ENCODE measurements around the gene DSCAML1.

Gene DSCAML1

DNA sequence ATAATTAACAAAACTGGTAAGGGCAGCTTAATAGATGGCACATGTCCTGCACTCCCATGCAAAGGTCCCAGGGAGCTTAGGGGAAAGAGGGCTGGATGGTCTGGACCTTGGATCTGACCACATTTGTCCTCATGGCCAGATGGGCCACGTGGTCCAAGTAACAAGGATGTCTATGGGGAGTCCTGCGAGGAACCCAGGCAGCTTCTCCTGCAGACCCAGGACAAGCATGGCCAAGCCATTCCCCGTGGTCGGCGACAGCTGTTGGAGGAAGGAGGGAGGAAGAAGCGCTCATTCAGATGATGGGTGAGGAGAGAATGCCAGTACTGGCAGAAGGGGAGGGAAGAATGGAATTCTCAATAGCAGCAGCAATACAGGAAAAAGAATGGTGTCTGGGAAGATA, 109.2 kb downstream of the DSCAML1 start:
- DNase-seq = no peak

DNA sequence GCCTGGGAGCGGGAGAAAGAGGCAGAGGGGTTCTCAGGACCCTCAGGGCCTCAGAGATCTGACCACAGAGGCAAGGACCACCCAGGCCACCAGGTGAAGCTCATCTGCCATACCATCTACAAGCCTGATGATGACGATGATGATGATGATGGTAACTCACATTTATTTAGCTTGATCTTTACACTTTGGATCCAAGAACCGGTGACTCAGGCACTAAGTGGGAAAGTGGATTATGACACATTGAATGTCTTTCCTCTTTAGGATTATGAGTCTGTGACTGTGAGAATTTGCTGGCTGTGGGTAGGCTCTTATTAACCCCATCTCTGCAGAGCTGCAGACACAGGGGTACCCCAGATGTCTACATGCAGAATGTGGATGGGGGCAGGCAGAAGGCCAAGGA, 110.3 kb downstream of the DSCAML1 start:
- no peak for DNase-seq

DNA sequence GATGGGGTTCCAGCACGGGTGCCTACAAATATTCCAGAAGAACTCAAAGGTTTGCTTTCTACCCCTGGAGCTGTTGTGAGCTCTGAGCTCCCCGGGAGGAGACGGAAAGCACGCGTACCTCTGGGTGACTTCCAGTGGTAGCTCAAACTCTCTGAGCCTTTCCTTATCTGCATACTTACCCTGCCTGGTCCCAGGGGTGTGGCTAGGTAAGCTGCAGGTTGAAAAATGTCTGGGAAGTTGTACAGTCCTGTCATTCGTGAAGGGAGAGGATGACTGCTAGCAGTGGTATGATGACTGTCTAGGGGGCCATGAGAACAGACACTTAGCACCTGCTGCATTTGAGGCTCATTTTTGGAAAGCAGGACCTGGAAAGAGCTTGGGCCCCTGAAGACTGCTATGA, 111.5 kb downstream of the DSCAML1 start:
- DNase-seq = no peak

DNA sequence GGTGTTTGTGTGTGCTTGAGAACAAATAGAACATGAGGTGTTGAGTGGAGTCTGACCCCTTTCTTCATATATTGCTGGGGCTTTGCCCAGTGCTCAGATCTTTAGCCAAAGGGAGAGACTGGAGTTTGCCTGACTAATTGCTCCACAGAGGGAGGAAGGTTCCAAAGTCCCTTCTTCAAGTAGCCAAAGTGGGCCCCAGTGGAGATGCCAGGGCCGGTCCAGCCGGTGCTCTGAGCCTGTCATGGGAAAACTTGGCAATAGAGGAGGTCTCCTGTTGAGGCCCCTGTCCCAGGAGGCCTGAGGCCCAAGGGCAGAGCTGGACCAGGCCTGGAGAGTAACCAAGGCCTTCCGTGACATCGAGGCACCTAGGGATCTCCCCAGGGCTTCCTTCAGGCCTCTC, 112.3 kb downstream of the DSCAML1 start:
- DNase-seq = no peak

DNA sequence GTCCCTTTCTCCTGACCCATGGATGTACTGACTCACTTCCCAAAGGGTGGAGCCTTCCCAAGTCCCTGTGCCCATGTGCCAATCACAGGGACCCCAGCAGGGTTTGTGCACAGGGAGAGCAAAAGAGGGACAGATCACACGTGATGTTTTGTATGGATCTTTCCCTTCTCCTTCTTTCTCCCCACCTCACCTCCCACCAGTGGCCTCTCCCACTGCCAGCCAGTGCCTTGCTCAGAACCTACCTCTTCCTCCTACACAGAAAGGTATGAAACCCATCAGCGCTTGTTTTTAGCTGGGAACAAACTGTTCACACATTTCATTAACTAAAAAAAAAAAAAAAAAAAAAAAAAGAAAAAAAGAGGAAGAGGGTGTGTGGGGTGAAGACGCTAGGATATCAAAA, 112.9 kb downstream of the DSCAML1 start:
- DNase-seq = peak; percentile 22

DNA sequence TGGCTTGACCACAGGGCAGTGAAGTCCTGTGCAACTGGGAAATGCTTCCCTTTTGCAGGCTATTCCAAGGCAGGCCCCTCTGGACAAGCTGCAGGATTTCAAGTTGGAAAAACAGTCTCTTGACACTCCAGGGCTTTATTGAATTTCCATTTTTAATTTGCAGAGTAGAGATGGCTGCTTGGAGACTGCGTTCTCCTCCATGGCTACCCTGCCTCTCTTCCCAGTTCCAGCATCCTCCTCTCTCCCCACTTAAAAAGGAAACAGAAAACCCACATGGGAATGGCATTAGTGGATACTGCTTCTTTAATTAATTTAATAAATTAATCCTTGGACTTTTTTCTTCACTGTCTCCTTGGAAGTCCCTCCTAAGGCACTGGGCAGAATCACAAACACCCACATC, 115.6 kb downstream of the DSCAML1 start:
- no peak for DNase-seq

DNA sequence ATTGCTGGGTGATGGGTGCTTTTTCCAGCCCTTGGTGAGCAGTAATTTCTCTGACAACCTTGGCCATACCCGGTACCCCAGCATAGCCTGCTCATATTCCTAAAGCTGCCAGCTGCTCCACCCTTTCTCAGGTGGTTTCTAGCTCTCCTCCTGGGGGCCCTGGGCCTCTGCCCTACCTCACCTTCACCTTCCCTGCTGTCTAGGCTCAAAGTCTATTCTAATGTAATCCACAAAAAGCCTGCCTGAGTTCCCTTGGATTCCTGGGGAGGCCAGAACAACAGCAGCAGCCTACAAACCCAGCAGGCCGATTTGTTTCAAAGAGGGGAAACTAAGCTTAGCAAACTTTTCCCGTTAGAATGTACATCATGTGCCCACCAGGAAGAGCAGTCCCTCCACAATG, 117.6 kb downstream of the DSCAML1 start:
- no peak for DNase-seq

DNA sequence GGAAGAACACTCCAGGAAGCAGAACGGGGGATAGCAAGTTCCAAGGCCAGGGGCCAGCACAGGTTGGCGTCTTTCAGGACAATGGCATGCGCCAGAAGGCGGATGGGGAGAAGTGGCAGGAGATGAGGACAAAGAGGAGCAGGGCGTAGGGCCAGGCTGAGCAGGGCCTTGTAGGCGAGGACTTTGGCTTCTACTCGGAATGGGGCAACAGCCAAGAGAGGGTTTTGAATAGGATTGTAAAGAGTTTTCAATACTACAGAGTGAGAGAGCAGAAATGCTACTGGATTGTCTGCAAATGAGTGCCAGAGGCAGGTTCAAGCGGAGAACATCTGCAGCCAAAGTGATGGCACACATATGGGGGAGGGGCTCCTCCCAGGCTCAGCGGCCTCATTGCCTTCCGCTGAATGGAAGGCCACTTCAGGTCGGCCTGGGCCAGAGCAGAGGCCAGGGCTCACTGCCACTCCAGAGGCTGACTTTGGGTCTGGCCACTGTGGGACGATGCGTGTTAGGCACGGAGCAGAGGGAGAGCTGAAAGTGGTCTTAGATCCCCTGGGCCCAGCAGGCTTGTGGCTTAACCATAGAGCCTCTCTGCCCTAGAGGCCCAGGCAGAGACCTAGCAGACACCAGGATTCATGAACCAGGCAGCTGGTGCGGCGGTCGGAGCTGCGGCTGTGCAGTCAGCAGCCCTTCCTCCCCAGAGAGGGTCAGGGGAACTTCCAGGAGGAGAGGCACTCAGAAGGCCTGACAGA, 118.2 kb downstream of the DSCAML1 start:
- DNase-seq = no peak

DNA sequence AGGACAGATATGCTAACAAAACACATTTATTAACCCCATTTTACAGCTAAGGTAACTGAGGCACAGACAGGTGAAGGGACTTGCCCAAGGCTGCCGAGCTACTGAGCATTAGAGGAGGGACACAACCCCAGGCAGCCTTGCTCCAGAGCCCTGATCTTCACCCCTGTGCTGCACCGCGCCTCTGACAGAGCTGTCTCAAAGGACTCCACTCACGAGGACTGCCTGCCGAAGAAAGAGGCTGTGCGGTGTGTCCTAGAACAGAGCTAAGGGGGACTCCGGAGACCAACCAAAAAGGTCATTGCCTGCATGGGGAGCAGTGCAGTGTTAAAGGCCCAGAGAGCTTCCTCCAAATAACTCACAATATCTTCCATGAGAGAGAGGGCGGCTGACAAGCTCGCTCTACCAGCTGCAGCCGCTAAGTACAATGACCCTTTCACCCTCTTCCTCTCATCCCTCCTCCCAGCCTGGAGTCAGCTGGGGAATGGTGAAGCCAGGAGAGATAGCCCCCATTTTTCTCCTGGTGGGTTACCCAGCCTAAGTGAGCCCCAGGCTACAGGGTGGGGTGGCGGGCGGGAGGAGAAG, 119.2 kb downstream of the DSCAML1 start:
- DNase-seq = no peak

DNA sequence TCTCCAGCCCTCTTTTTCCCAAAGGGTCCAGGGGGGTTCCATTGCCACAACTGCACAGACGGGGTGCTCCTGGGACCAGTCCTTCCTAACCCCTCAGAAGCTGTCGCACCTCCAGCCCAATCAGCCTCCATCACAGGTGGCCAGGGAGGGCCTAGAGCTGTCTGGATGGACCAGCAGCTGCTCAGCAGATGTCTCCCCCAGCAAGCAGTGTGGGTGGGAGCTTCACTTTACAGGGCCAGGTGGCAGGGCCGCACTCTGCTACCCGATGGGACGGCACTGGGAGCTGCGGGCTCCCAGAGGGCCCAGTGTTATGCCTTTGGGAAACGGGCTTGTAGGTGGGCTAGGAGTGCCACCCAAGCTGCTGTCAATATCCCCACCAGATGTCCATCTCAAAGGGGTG, 120.5 kb downstream of the DSCAML1 start:
- DNase-seq = no peak

DNA sequence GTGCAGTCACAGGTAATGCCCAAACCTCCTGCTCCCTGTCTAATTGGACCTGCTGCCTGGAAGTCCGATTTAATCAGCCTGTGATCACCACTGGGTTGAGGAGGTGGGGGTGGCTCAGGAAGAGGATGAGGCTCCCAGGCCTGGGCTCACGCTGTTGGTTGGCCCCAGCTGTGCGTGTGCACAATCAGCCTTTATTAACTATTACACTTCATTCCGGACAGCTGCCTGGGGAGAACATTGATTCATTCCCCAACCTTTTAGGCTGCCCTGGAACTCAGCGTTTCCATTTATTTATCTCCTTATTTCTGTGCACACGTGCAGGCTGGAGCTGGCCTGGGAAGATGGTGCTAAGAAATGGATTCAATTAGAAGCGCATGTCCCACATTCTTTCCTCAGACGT, 123.4 kb downstream of the DSCAML1 start:
- DNase-seq = no peak

DNA sequence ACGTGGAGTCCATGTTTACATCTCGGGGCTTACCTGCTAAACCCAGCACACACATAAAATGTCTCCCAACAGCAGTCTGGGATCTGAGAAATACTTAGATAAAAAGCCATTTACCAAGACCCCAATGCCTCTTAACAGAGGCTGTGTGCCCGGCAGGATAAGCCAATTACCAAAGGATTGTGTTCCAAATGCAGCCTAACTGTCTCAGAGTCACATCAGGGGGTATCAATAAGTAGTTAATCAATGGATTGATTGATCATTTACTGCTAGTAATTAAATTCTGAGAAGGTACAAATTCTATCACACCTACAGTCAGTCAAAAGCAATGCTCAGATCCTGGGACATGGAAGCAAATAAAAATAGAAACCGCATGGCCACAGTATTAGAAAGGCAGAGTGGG, 125.6 kb downstream of the DSCAML1 start:
- no peak for DNase-seq

DNA sequence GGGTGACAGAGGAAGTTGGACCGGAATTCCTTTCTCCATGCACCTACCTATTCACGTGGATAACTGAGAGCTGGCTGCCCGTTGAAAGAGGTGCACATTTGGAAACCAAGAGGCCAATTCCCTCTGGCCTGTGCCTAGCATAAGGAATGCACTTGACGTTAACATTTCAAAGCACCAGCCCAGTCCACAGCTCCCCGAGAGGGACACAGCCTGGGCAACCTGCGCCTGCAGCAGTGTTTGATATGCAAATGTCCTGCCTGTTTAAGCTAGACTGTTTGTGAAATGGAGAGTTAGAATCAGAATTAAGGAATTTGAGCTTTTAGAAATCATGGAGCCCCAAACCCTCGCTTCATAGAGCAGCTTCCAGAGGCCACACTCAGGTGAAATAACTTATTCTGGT, 126.1 kb downstream of the DSCAML1 start:
- DNase-seq = no peak

DNA sequence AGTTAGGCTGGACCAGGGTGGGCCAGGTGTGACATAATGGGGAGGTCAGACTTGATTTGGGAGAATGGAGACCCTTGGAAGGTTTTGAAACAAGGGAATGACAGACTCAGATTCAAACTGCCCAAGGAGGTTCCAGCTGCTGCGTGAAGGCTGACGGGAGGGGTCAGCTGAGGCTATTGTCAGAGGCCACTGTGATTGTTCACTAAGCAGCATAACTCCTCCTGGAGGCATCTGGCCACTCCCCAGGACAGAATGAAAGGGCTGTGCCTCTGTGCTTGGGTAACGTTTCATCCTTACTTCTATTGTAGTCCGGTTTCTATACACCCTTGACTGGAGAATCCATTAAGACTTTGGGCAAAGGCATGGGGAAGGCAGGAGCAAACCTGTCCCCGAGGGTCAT, 126.6 kb downstream of the DSCAML1 start:
- DNase-seq = no peak

DNA sequence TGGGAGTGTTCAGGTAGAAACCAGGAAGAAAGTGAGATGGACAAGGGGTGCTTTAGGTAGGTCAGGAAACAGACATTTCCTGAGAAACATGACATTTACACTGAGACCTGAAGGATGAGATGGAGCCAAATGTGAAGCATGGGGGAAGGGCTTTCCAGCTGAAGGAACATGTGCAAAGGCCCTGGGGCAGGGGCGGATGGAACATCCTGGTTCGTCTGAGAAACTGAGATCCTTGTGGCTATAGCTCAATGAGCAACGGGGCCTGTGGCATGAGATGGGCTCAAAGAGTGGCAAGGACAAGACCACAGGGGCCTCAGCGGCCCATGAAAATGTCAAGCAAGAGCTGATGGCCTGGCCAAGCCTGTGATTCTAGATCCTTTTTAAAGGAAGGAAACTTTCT, 127.4 kb downstream of the DSCAML1 start:
- no peak for DNase-seq

DNA sequence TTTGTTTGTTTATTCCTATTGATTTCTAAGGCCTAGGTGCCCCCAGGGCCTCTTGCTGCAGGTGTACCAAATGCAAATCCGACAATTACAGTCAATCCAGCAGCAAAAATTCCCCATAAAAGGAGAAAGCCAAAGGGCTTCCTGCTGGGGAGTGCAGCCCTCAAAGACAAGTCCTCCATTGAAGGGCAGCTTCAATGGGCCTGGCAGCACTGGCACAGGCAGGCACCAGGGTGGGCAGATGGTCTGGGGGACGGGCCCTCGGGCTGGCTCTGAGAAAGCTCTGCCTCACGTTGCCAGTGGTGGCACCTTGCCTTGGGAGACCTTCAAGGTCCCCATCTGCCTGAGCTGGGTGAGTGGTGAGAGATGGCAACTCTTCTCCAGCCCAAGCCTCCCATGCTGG, 128.0 kb downstream of the DSCAML1 start:
- DNase-seq = no peak

DNA sequence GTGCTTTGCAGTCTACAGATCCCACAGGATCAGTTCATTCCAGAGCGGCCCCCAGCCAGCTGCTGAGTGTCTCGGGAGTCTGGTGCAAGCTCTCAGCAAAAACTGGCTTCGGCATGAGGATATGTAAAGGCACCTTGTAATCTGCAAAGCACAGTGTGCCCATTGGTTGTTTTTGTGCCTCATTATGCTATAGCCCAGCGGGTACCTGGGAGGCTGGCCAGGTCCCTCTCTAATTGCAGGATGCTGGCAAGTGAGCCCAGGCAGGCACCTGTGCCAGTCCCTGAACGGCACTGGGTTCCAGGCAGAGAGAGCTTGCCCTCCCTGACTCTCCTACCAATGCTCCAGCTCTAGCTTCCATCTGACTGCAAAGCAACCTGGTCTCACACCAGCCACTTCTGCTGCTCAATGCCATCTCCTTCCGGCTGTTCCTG, 128.7 kb downstream of the DSCAML1 start:
- DNase-seq = no peak

DNA sequence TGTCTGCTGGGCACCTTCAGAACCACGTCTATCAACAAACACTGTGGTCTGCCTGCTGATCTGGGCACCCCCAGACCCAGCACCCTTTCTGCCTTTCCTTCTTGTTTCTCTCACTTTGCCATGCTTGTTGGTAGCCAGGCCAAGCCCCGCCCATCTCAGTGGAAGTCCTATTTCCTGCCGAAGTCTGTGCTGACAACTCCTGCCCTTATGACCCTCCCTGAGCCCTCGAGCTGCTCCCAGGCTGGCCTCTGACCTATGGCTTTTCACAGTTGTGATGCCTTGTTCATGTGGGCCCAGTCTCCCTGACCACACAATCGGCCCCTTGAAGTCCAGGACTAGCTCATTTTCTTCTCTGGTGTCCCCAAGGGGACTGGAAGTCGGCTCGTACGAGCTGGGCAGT, 132.1 kb downstream of the DSCAML1 start:
- no peak for DNase-seq

DNA sequence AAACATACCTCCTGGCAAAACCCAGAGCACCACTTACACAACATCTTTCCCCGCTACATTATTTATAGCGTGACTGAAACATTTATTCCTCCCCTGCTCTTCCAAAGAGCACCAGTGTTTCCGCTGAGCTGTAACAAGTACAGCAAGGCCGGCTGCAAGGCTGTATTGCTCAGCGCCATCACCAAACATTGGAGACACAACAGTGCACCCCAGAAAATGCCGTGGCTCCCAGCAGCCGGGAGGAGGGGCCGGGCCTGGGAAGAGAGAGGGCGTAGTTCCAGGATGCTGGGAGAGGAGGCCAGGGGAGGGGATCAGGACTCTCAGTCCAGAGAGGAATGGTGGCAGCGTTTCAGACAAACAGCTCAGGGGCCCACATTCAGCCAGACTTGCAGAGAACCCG, 133.2 kb downstream of the DSCAML1 start:
- DNase-seq = peak; percentile 21

DNA sequence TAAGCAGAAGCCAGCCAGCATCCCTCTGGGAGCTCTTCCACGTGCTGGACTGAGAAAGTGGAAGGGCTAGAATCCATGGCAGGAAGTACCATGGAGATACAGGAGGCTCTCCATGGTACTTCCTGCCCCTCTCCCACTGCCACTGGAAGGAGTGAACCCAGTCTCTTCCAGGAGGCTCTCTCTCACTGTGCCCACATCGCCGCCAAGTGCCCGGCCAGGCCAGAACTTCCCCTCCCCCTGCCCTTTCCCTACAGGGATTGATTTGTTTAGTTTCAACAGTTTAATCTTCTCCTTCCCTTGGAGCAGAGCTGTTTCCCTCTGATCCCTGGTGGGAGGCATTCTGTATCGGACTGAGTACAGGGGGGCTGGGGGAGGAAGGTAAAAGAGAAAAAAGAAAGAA, 133.6 kb downstream of the DSCAML1 start:
- DNase-seq = no peak

DNA sequence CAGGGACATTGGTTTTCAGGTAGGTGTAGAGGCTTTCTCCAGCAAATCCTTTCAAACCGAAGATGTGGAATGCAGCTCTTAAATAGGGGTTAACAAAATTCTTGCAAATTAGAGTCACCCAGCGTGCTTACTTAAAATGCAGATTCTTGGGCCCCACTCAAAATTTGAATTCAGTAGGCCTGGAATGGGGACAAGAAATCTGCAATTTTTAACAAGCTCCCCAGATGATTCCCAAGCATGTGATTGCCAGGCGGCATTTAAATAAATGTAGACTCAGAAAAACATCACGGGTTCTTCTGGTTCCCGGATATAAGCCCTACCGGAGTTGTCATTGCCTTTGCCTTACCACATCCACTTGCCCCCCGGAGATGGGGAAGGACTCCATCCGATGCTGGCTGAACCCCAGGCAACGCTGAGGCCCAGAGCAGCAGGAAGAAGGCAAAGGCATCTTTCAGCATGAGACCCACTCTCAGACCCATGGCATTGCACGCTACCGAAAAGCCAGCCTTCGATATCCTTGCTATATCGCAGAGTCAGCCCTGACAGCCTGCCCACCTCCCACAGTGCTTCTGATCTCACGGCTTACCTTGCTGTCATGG, 134.2 kb downstream of the DSCAML1 start:
- DNase-seq = no peak

DNA sequence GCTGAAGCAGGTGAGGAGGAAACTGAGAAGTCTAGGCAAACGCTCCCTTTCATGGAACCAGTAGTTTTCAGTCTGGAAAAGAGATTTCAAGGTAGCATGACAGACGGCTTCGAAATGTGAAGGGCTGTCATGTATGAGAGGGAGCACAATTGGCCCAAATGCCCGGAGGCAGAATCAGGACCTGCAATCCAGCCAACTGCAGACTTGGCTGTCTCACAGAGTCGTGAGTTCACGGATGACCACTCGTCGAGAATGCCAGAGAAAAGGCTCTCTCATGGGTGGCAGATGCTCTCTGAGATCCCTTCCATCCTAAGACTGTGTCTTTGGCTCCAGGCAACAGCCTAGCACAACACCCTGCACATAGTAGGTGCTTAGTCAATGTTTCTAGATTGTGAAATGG, 134.8 kb downstream of the DSCAML1 start:
- DNase-seq = no peak

DNA sequence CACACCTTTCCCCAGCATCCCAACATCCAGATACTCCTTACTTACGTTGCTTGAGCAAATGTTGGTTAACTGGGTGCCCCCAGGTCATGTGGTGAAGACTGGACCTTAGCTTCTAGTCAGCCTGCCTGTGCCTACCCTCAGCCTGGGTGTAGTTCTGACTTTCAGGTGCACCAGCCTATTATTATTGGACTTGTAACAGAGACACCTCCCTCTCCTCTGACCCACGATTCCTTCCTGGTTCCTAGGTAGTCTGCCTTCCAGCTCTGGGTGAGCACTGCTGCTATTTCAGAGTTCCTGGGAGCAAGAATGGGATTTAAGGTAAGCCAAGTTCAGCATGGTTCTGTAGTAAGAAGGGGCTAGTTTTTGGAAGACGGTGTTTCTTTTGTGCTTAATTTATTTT, 138.2 kb downstream of the DSCAML1 start:
- DNase-seq = no peak

DNA sequence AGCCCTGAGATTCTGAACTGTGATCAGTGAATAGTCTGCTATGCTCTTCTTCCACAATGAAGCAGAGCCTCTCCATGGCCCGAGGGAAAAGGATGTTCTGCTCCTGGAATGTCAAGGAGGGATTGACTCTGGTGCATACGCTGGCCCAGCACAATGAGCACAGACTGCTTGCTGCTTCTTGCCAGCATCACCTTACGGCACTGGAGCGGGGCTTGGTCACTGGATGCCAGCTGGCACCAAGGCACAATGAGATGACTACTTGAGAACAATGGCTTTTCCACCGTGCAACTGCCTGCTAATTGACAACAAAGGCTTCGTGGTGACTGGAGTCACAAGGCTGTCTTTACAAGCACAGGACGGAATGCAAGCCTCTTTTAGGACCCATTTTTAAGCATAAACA, 139.2 kb downstream of the DSCAML1 start:
- no peak for DNase-seq
